Upper lobe of right lung (tissue), 1 donor: ENCODE results near the gene MESP1. TPM values are rescaled to one million over a fixed set of nuclear protein-coding genes. Genes with fewer than 3 reads are reported as not detected.

Experiments
- ATAC-seq: fragments of 200-7000 bp; cut with Tn5 transposase; one replicate; pipeline ENCODE4 v1.9.1; 2020; ENCODE audit warnings: mild to moderate bottlenecking, moderate library complexity
- DNase-seq: peaks from one replicate; pipeline ENCODE4 v3.0.0-alpha.2; 2020
- H3K27ac ChIP-seq: fragments of 200-600 bp; one replicate; pipeline ENCODE4 v1.8.0; 2022
- H3K27me3 ChIP-seq: fragments of 200-600 bp; one replicate; pipeline ENCODE4 v1.8.0; 2022; ENCODE audit warnings: mild to moderate bottlenecking
- H3K36me3 ChIP-seq: fragments of 200-600 bp; one replicate; pipeline ENCODE4 v1.8.0; 2022
- H3K4me1 ChIP-seq: fragments of 200-600 bp; one replicate; pipeline ENCODE4 v1.8.0; 2022
- H3K4me3 ChIP-seq: fragments of 200-600 bp; one replicate; pipeline ENCODE4 v1.8.0; 2022; ENCODE audit warnings: mild to moderate bottlenecking
- H3K9me3 ChIP-seq: fragments of 200-600 bp; one replicate; pipeline ENCODE4 v1.8.0; 2022
- CTCF ChIP-seq: fragments of 200-600 bp; IDR thresholded peaks from one replicate; pipeline ENCODE4 v1.8.0; 2022; ENCODE audit warnings: antibody characterized with exemption
- intact Hi-C: fragments of 100-400 bp; cut with DNase I; formaldehyde crosslinking; loops from one replicate; pipeline ENCODE4 v1.11.0; 2022
- total RNA-seq: library from RNA; stranded (reverse); fragmentation: NEBNext Ultra II Directional; extraction: Animal tissue kit (Norgen Biotek cat#: 25700); gene quantifications from one replicate; pipeline ENCODE4 v1.2.1, GENCODE V29; 2021
- donor health status: DM: no; HTN: yes; CAD: no; lungs with severe emphysema.

Gene MESP1
- total RNA-seq, 1 donor from 2014 or later: 4.9 TPM

- Histone ChIP-seq H3K27me3 (no peaks in the 10 kb centered on the region), H3K9me3 (no peaks in the 10 kb centered on the region), H3K36me3 (no peaks in the 10 kb centered on the region), H3K4me1 (peaks cover 4% of the 10 kb centered on the region), H3K4me3 (peak overlapping the region; percentile 51), H3K27ac (no peak overlapping the region)
- intact Hi-C loops: no loop called here
- DNase-seq (no peak), ATAC-seq (no peak)
- TF ChIP-seq CTCF: no peak
Measured at GRCh38 chr15:89777073-89777751, 26.2 kb upstream of the MESP1 start.

- Histone ChIP-seq H3K27ac (no peak within 1 kb of the TSS), H3K9me3 (no peaks in the 10 kb centered on the region), H3K27me3 (no peaks in the 10 kb centered on the region), H3K4me1 (peaks cover 4% of the 10 kb centered on the region), H3K36me3 (no peaks in the 10 kb centered on the region), H3K4me3 (peak within 1 kb of the TSS; percentile 51)
- peak; percentile 47 for TF ChIP-seq CTCF
- peak; percentile 93 for DNase-seq
- peak; percentile 93 for ATAC-seq
- intact Hi-C loops: no loop called here
Measured at GRCh38 chr15:89776274-89777072, 25.4 kb upstream of the MESP1 start, which contains the start of gene MESP2. TSS of gene MESP2 (plus strand) at chr15:89776332. CDS start at chr15:89776358, 26 bp downstream.

- ATAC-seq (no peak), DNase-seq (no peak)
- H3K9me3 ChIP-seq: no peaks in the 10 kb centered on the region
- H3K27ac ChIP-seq: no peak overlapping the region
- TF ChIP-seq CTCF: no peak
- peaks cover 4% of the 10 kb centered on the region for H3K4me1 ChIP-seq
- no peaks in the 10 kb centered on the region for H3K36me3 ChIP-seq
- H3K27me3 ChIP-seq: no peaks in the 10 kb centered on the region
- intact Hi-C loops: no loop called here
- peak overlapping the region; percentile 51 for H3K4me3 ChIP-seq
Measured at GRCh38 chr15:89775815-89776214, 24.8 kb upstream of the MESP1 start.

- no peaks in the 10 kb centered on the region for H3K27me3 ChIP-seq
- H3K4me3 ChIP-seq: no peak overlapping the region
- no peaks in the 10 kb centered on the region for H3K36me3 ChIP-seq
- no peak overlapping the region for H3K27ac ChIP-seq
- no peaks in the 10 kb centered on the region for H3K9me3 ChIP-seq
- DNase-seq: no peak
- no peak for TF ChIP-seq CTCF
- H3K4me1 ChIP-seq: peaks cover 4% of the 10 kb centered on the region
- ATAC-seq: no peak
- intact Hi-C loops: no loop called here
Measured at GRCh38 chr15:89774492-89774891, 23.4 kb upstream of the MESP1 start.

- peaks cover 4% of the 10 kb centered on the region for H3K4me1 ChIP-seq
- H3K4me3 ChIP-seq: no peak overlapping the region
- ATAC-seq (no peak), DNase-seq (no peak)
- intact Hi-C loops: no loop called here
- H3K27ac ChIP-seq: no peak overlapping the region
- TF ChIP-seq CTCF: peak; percentile 21
- H3K27me3 ChIP-seq: no peaks in the 10 kb centered on the region
- H3K36me3 ChIP-seq: no peaks in the 10 kb centered on the region
- no peaks in the 10 kb centered on the region for H3K9me3 ChIP-seq
Measured at GRCh38 chr15:89772932-89773583, 22.0 kb upstream of the MESP1 start.
